A549 (cell line): ENCODE results near the gene E2F2. TPM values are rescaled to one million over a fixed set of nuclear protein-coding genes. Genes with fewer than 3 reads are reported as not detected.

ENCODE experiments used
- ATAC-seq, 2 experiments: fragments of 200-7000 bp in 1 of 2; fragments of >200 bp in 1 of 2; cut with Nextera tagmentation in 1 of 2; cut with Tn5 transposase in 1 of 2; 3 replicates each; pipeline versions ENCODE4 v1.8.0 to v1.9.1; 2018 to 2020; ENCODE audit warnings: mild to moderate bottlenecking in 1 of 2, moderate library complexity in 1 of 2
- CTCF ChIA-PET: fragments of 300-600 bp; sonication (Branson Sonifier 250); formaldehyde crosslinking; extraction: SDS; loops from one replicate; lab custom pipeline; 2021; ENCODE audit warnings: antibody characterized with exemption, inconsistent platforms; lab: Yijun Ruan, JAX
- POLR2A ChIA-PET: fragments of 350-600 bp; formaldehyde crosslinking; extraction: SDS; loops from one replicate; lab custom pipeline; 2021; ENCODE audit warnings: antibody characterized with exemption, inconsistent platforms; lab: Yijun Ruan, JAX
- DNase-seq, 2 experiments: peaks; one replicate each; pipeline versions ENCODE4 v3.0.0 to v3.0.0-alpha.2; 2011 to 2016; ENCODE audit warnings: low read depth in 1 of 2, low spot score in 1 of 2
- FAIRE-seq: peaks from 2 replicates; lab custom pipeline; 2011; peaks lifted over from hg19 to GRCh38; lab: Jason Lieb, UNC
- H3K27ac ChIP-seq, 2 experiments: fragments of >200 bp; sonication (Bioruptor Twin); formaldehyde crosslinking; 3 replicates each; pipeline ENCODE4 v1.5.1; 2016 to 2017
- H3K4me1 ChIP-seq: fragments of >200 bp; sonication (Bioruptor Twin); formaldehyde crosslinking; 3 replicates; pipeline ENCODE4 v1.6.1; 2016
- H3K4me2 ChIP-seq: fragments of >200 bp; sonication (Bioruptor Twin); formaldehyde crosslinking; 3 replicates; pipeline ENCODE4 v1.6.1; 2016
- H3K4me3 ChIP-seq: fragments of >200 bp; sonication (Bioruptor Twin); formaldehyde crosslinking; 3 replicates; pipeline ENCODE4 v1.5.1; 2016
- H3K9me3 ChIP-seq: fragments of >200 bp; sonication (Bioruptor Twin); formaldehyde crosslinking; 3 replicates; pipeline ENCODE4 v1.6.1; 2016
- BHLHE40 ChIP-seq: IDR thresholded peaks from 2 replicates; pipeline ENCODE4 v1.6.1; 2012; ENCODE audit warnings: low read depth, low read length, inconsistent platforms
- CBX8 ChIP-seq: fragments of 200-600 bp; sonication (generic); IDR thresholded peaks from 2 replicates; pipeline ENCODE4 v1.6.1; 2016
- CHD4 ChIP-seq: fragments of 200-600 bp; sonication (generic); IDR thresholded peaks from 2 replicates; pipeline ENCODE4 v1.6.1; 2016; ENCODE audit warnings: antibody characterized with exemption, mild to moderate bottlenecking, borderline replicate concordance
- E2F6 ChIP-seq: IDR thresholded peaks from 2 replicates; pipeline ENCODE4 v1.6.1; 2012; ENCODE audit warnings: low read depth, borderline replicate concordance
- FOSB ChIP-seq: fragments of 250-450 bp; sonication (Bioruptor Pico); IDR thresholded peaks from 2 replicates; pipeline ENCODE4 v1.5.0; 2020; ENCODE audit warnings: mild to moderate bottlenecking, moderate library complexity
- FOSL2 ChIP-seq, 2 experiments: fragments of 450-650 bp in 1 of 2; fragments of >200 bp in 1 of 2; sonication (Bioruptor Twin) in 1 of 2; formaldehyde crosslinking; IDR thresholded peaks; 2 replicates each; pipeline versions ENCODE4 v1.5.0 to v1.6.1; 2016 to 2020; ENCODE audit warnings: mild to moderate bottlenecking in 1 of 2, moderate library complexity in 1 of 2
- GATA3 ChIP-seq: IDR thresholded peaks from 2 replicates; pipeline ENCODE4 v1.6.1; 2012; ENCODE audit warnings: borderline replicate concordance
- HDAC2 ChIP-seq: fragments of 200-600 bp; sonication (generic); IDR thresholded peaks from 2 replicates; pipeline ENCODE4 v1.6.1; 2016
- HES2 ChIP-seq: fragments of >200 bp; sonication (Bioruptor Twin); formaldehyde crosslinking; IDR thresholded peaks from 2 replicates; pipeline ENCODE4 v1.6.1; 2016
- HOXA7 ChIP-seq: fragments of 250-450 bp; sonication (Bioruptor Pico); IDR thresholded peaks from 2 replicates; pipeline ENCODE4 v1.5.0; 2020; ENCODE audit warnings: mild to moderate bottlenecking, moderate library complexity
- HOXB5 ChIP-seq: fragments of 250-450 bp; sonication (Bioruptor Pico); IDR thresholded peaks from 2 replicates; pipeline ENCODE4 v1.5.0; 2020; ENCODE audit warnings: mild to moderate bottlenecking, moderate library complexity
- JUN ChIP-seq, 2 experiments: fragments of >200 bp; sonication (Bioruptor Twin); formaldehyde crosslinking; IDR thresholded peaks; 2 replicates in 1 of 2; 3 replicates in 1 of 2; pipeline ENCODE4 v1.6.1; 2016 to 2017
- KDM1A ChIP-seq: fragments of 200-600 bp; sonication (generic); IDR thresholded peaks from 2 replicates; pipeline ENCODE4 v1.6.1; 2016; ENCODE audit warnings: low read depth, mild to moderate bottlenecking
- KDM5A ChIP-seq: fragments of 200-600 bp; sonication (generic); IDR thresholded peaks from 2 replicates; pipeline ENCODE4 v1.6.1; 2016; ENCODE audit warnings: antibody characterized with exemption, mild to moderate bottlenecking
- MAX ChIP-seq: IDR thresholded peaks from 2 replicates; pipeline ENCODE4 v1.6.1; 2012
- NFE2L2 ChIP-seq: fragments of 150-350 bp; conservative IDR thresholded peaks from 2 replicates; pipeline ENCODE4 v1.6.1; 2014; ENCODE audit warnings: low read length
- NR3C1 ChIP-seq: fragments of >200 bp; sonication (Bioruptor Twin); formaldehyde crosslinking; IDR thresholded peaks from 3 replicates; pipeline ENCODE4 v1.6.1; 2017
- POLR2A ChIP-seq: IDR thresholded peaks from 2 replicates; pipeline ENCODE4 v1.6.1; 2012; ENCODE audit warnings: mild to moderate bottlenecking, low read length
- POLR2AphosphoS2 ChIP-seq: conservative IDR thresholded peaks from 2 replicates; pipeline ENCODE4 v1.6.1; 2012; ENCODE audit warnings: low read length, improper control_type of control experiment, inconsistent platforms
- RAD21 ChIP-seq, 2 experiments: fragments of >200 bp in 1 of 2; sonication (Bioruptor Twin) in 1 of 2; formaldehyde crosslinking in 1 of 2; IDR thresholded peaks in 1 of 2; conservative IDR thresholded peaks in 1 of 2; 2 replicates in 1 of 2; 3 replicates in 1 of 2; pipeline ENCODE4 v1.6.1; 2012 to 2018; ENCODE audit warnings: inconsistent platforms in 1 of 2
- RARB ChIP-seq: fragments of 250-450 bp; sonication (Bioruptor Pico); IDR thresholded peaks from 2 replicates; pipeline ENCODE4 v1.8.0; 2021; ENCODE audit warnings: mild to moderate bottlenecking, moderate library complexity
- RCOR1 ChIP-seq: fragments of 150-350 bp; IDR thresholded peaks from 2 replicates; pipeline ENCODE4 v1.6.1; 2014; ENCODE audit warnings: antibody characterized with exemption, low read length, low read depth
- SMC3 ChIP-seq: fragments of >200 bp; sonication (Bioruptor Twin); formaldehyde crosslinking; IDR thresholded peaks from 3 replicates; pipeline ENCODE4 v1.6.1; 2018; ENCODE audit warnings: inconsistent platforms
- TFCP2L1 ChIP-seq: fragments of 250-450 bp; sonication (Bioruptor Pico); IDR thresholded peaks from 2 replicates; pipeline ENCODE4 v1.5.0; 2021; ENCODE audit warnings: mild to moderate bottlenecking
- ZSCAN20 ChIP-seq: fragments of 250-450 bp; sonication (Bioruptor Pico); IDR thresholded peaks from 2 replicates; pipeline ENCODE4 v1.8.0; 2022; ENCODE audit warnings: mild to moderate bottlenecking, moderate library complexity
- WGBS: methylation state at CpG from one replicate; pipeline ENCODE4 v1.1.6; 2017; ENCODE audit errors: missing lambda C conversion rate; 5-methylcytosine and 5-hydroxymethylcytosine counted together
- polyA plus RNA-seq, 4 experiments: library from polyadenylated mRNA; depleted of rRNA in 3 of 4; stranded (reverse); fragments of >200 nt; fragmentation: RNase III in 1 of 4; extraction: RNeasy Plus Mini Kit Qiagen cat#74134 plus additional on column Dnase treatment in 1 of 4; gene quantifications; 2 replicates in 3 of 4; 3 replicates in 1 of 4; pipeline ENCODE4 v1.2.3, GENCODE V29; 2011 to 2017
- TF ChIP-seq, protein P1 (sequence below): fragments of 150-350 bp; IDR thresholded peaks from 2 replicates; pipeline ENCODE4 v1.6.1; 2014; ENCODE audit warnings: low read depth, mild to moderate bottlenecking, low read length
- TF ChIP-seq, protein P2 (sequence below): fragments of 200-600 bp; sonication (generic); IDR thresholded peaks from 2 replicates; pipeline ENCODE4 v1.6.1; 2016; ENCODE audit warnings: antibody characterized with exemption, mild to moderate bottlenecking, moderate library complexity

Gene E2F2
- polyA plus RNA-seq, 2 of the 4 experiments (the other 2 are of a cell fraction): 0.90 to 3.4 TPM

DNA sequence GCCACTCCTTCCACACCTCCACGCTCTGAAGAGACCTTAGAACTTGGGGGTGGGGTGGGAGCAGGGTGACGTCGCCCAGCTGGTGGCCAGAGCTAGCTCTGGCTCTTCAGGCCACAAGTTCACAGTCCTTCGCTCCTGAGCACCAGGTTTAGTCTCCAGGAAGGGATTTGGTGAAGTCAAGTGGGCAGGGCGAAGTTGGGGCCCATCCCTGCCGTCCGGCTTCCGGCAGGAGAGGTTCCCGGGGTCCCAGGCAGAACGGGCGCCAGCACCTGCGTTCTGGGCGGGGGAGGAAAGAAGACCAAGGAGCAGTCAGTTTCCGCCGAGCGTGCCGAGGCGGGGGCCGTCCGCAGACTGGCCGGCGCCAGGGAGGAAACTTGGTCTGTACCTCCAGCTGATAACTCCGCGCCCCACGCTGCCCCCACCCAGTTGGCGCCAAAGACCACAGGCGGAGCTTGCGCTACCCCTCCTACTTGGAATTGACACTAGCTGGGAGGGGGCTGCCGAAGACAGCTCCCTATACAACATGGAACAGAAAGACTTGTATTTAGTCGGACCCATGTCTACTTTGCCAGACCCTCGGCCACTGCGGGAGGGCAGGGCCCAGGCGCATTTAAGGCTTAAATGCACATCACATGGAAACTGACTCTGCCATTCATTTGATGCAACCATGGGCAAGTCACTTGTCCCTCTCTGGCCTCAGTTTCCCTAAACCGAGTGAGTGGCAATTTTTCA, 27.3 kb upstream of the E2F2 start (continued):
- TF ChIP-seq, protein P1, sequence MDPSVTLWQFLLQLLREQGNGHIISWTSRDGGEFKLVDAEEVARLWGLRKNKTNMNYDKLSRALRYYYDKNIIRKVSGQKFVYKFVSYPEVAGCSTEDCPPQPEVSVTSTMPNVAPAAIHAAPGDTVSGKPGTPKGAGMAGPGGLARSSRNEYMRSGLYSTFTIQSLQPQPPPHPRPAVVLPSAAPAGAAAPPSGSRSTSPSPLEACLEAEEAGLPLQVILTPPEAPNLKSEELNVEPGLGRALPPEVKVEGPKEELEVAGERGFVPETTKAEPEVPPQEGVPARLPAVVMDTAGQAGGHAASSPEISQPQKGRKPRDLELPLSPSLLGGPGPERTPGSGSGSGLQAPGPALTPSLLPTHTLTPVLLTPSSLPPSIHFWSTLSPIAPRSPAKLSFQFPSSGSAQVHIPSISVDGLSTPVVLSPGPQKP: no peak
- TF ChIP-seq HES2: no peak
- TF ChIP-seq NFE2L2: no peak
- 0 out of 2 replicates have a peak, but pooled peaks have one; percentile 23 for TF ChIP-seq HOXA7
- no peak for TF ChIP-seq CHD4
- no peak for TF ChIP-seq KDM5A
- 0 out of 2 replicates have a peak, but pooled peaks have one; percentile 26 for TF ChIP-seq HOXB5 (CRISPR knock-in tag)
- TF ChIP-seq FOSB (CRISPR knock-in tag): peak; percentile 91
- TF ChIP-seq E2F6: peak; percentile 29; the same call in 1 of the 2 replicates
- TF ChIP-seq HDAC2: no peak
- no peak for TF ChIP-seq RAD21 (conservative IDR thresholded peaks at IDR 0.05 in 1 of 2, IDR thresholded peaks at IDR 0.05 in 1 of 2)
- TF ChIP-seq CBX8: no peak
- TF ChIP-seq JUN (IDR thresholded peaks at IDR 0.05): peak in 1 of 2 experiments; percentile 48; a peak in 4 of 5 replicates
- TF ChIP-seq POLR2A: peak; percentile 9
- TF ChIP-seq, protein P2, sequence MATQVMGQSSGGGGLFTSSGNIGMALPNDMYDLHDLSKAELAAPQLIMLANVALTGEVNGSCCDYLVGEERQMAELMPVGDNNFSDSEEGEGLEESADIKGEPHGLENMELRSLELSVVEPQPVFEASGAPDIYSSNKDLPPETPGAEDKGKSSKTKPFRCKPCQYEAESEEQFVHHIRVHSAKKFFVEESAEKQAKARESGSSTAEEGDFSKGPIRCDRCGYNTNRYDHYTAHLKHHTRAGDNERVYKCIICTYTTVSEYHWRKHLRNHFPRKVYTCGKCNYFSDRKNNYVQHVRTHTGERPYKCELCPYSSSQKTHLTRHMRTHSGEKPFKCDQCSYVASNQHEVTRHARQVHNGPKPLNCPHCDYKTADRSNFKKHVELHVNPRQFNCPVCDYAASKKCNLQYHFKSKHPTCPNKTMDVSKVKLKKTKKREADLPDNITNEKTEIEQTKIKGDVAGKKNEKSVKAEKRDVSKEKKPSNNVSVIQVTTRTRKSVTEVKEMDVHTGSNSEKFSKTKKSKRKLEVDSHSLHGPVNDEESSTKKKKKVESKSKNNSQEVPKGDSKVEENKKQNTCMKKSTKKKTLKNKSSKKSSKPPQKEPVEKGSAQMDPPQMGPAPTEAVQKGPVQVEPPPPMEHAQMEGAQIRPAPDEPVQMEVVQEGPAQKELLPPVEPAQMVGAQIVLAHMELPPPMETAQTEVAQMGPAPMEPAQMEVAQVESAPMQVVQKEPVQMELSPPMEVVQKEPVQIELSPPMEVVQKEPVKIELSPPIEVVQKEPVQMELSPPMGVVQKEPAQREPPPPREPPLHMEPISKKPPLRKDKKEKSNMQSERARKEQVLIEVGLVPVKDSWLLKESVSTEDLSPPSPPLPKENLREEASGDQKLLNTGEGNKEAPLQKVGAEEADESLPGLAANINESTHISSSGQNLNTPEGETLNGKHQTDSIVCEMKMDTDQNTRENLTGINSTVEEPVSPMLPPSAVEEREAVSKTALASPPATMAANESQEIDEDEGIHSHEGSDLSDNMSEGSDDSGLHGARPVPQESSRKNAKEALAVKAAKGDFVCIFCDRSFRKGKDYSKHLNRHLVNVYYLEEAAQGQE: no peak
- no peak for TF ChIP-seq BHLHE40
- no peak for TF ChIP-seq KDM1A
- TF ChIP-seq POLR2AphosphoS2: no peak
- no peak for TF ChIP-seq NR3C1
- no peak for TF ChIP-seq GATA3

GRCh38 chr1:23557471-23558124, 26.6 kb upstream of the E2F2 start:
- peak overlapping the region; percentile 92 for H3K4me3 ChIP-seq
- no peak for FAIRE-seq
- peaks cover 53% of the 10 kb centered on the region for H3K4me1 ChIP-seq
- H3K4me2 ChIP-seq: peak overlapping the region; percentile 77
- ChIA-PET POLR2A (interaction anchor here (1.2 to 11.2 kb wide), 7 partner anchors 18 to 80 kb away, joined by 4 to 168 read pairs (median 20); partner anchors contain the start of gene E2F2), CTCF (interaction anchor here (1.0 to 29.3 kb wide), 4 partner anchors 12 to 77 kb away, joined by 3 to 699 read pairs (median 6); no protein-coding TSS in a partner anchor)
- H3K9me3 ChIP-seq: no peaks in the 10 kb centered on the region
- ATAC-seq: no peak
- under 1% methylated on average over 8 of the region's 8 CpGs for WGBS
- peak overlapping the region; percentile 96 to 98 for H3K27ac ChIP-seq
- no peak for DNase-seq
- TF ChIP-seq FOSB (CRISPR knock-in tag) (no peak; the same call in 1 of the 2 replicates), MAX (no peak), RARB (CRISPR knock-in tag) (peak; percentile 12; the same call in 1 of the 2 replicates), JUN (IDR thresholded peaks at IDR 0.05) (peak in 1 of 2 experiments; percentile 22; a peak in 2 of 5 replicates), SMC3 (no peak), FOSL2 (IDR thresholded peaks at IDR 0.05) (no peak), FOSL2 (CRISPR knock-in tag; IDR thresholded peaks at IDR 0.05) (no peak), TFCP2L1 (no peak; the same call in 1 of the 2 replicates), RCOR1 (no peak), ZSCAN20 (CRISPR knock-in tag) (no peak)
- TF ChIP-seq, protein P2: peak; percentile 29; the same call in 1 of the 2 replicates
